ENCODE results near the gene STXBP4.

DNA sequence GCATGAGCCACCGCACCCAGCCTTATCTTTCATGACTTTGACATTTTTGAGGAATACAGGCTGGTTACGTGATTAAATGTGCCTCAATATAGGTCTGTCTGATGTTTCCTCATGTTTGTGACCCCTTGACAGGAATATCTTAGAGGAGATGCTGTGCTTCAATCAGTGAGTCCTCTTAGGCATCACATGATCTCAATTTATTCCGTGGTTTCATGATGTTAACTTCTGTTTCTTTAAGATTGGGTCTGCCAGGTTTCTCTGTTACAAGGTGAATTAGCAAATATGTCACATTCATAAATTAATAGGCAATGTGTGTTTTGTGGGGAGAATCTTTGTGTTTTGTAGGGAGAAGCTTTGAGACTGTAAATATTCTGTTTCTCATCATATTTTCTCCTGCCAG lies 3.3 kb downstream of the STXBP4 start:
- TF ChIP-seq, protein P1, sequence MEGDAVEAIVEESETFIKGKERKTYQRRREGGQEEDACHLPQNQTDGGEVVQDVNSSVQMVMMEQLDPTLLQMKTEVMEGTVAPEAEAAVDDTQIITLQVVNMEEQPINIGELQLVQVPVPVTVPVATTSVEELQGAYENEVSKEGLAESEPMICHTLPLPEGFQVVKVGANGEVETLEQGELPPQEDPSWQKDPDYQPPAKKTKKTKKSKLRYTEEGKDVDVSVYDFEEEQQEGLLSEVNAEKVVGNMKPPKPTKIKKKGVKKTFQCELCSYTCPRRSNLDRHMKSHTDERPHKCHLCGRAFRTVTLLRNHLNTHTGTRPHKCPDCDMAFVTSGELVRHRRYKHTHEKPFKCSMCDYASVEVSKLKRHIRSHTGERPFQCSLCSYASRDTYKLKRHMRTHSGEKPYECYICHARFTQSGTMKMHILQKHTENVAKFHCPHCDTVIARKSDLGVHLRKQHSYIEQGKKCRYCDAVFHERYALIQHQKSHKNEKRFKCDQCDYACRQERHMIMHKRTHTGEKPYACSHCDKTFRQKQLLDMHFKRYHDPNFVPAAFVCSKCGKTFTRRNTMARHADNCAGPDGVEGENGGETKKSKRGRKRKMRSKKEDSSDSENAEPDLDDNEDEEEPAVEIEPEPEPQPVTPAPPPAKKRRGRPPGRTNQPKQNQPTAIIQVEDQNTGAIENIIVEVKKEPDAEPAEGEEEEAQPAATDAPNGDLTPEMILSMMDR (conservative IDR thresholded peaks at IDR 0.05), result no peak
- no peak for TF ChIP-seq EZH2 (IDR thresholded peaks at IDR 0.05; ENCODE audit: low read depth)
